K562 (cell line): ENCODE data around the gene SHISA6. TPM values are rescaled to one million over a fixed set of nuclear protein-coding genes. Genes with fewer than 3 reads are reported as not detected.

Experiments used
- ATAC-seq: fragments of 200-7000 bp; cut with Tn5 transposase; 3 replicates; pipeline ENCODE4 v1.9.1; 2020; ENCODE audit warnings: moderate library complexity
- BruUV-seq: library from RNA; stranded (reverse); fragments of 400-500 nt; replicated peaks from 2 replicates; lab custom pipeline; 2021; lab: Mats Ljungman, UMichigan
- CTCF ChIA-PET: fragments of 300-600 bp; formaldehyde crosslinking; extraction: SDS; loops from one replicate; lab custom pipeline; 2021; ENCODE audit warnings: low intra/inter-chr PET ratio; lab: Yijun Ruan, JAX
- POLR2A ChIA-PET: fragments of 300-600, 350-650 bp; sonication (Branson Sonifier 250); formaldehyde crosslinking; extraction: SDS; loops from one replicate; lab custom pipeline; 2021; ENCODE audit warnings: antibody characterized with exemption, inconsistent platforms; lab: Yijun Ruan, JAX
- DNase-seq, 4 experiments: peaks; one replicate each; pipeline versions ENCODE4 v3.0.0 to v3.0.0-alpha.2; 2011 to 2018; ENCODE audit warnings: low spot score in 3 of 4, mixed read lengths in 3 of 4; ENCODE audit errors: extremely low read depth in 1 of 4
- FAIRE-seq: peaks from 2 replicates; lab custom pipeline; 2011; peaks lifted over from hg19 to GRCh38; lab: Jason Lieb, UNC
- H2AFZ ChIP-seq: 2 replicates; pipeline ENCODE4 v1.6.0; 2011; ENCODE audit warnings: low read depth, low read length, control low read depth, inconsistent platforms
- H3K27ac ChIP-seq: fragments of 200-600 bp; 3 replicates; pipeline ENCODE4 v1.8.0; 2011; ENCODE audit warnings: low read depth, mild to moderate bottlenecking, control low read depth, inconsistent platforms, low read length, moderate library complexity, mixed read lengths; ENCODE audit errors: extremely low read depth
- H3K27me3 ChIP-seq, 2 experiments: fragments of 300-600 bp in 1 of 2; 2 replicates in 1 of 2; 3 replicates in 1 of 2; pipeline versions ENCODE4 v1.6.0 to v1.8.0; 2011; ENCODE audit warnings: inconsistent platforms in 2 of 2, low read length in 2 of 2, mild to moderate bottlenecking in 1 of 2, mixed read lengths in 1 of 2, moderate library complexity in 1 of 2; ENCODE audit not compliant: control insufficient read depth in 2 of 2, insufficient read depth in 2 of 2
- H3K36me3 ChIP-seq: fragments of 300-600 bp; 3 replicates; pipeline ENCODE4 v1.8.0; 2011; ENCODE audit warnings: mild to moderate bottlenecking, low read length, inconsistent platforms; ENCODE audit not compliant: control insufficient read depth, insufficient read depth
- H3K4me1 ChIP-seq, 2 experiments: fragments of 200-600 bp in 1 of 2; replicated peaks in 1 of 2; 2 replicates in 1 of 2; 3 replicates in 1 of 2; pipeline versions ENCODE4 v1.5.1 to v1.8.0; 2011; ENCODE audit warnings: inconsistent platforms in 2 of 2, low read length in 2 of 2, mild to moderate bottlenecking in 1 of 2, mixed read lengths in 1 of 2, moderate library complexity in 1 of 2; ENCODE audit not compliant: control insufficient read depth in 2 of 2, insufficient read depth in 2 of 2
- H3K4me2 ChIP-seq: 2 replicates; pipeline ENCODE4 v1.6.1; 2011; ENCODE audit warnings: low read length, control low read depth, inconsistent platforms, mixed read lengths; ENCODE audit not compliant: insufficient read depth
- H3K4me3 ChIP-seq: fragments of 200-600 bp; sonication (generic), shearing (Covaris generic); 2 replicates; pipeline ENCODE4 v1.5.1; 2016; ENCODE audit warnings: control low read depth, inconsistent platforms
- H3K79me2 ChIP-seq: fragments of 200-600 bp; 3 replicates; pipeline ENCODE4 v1.8.0; 2011; ENCODE audit warnings: low read length, inconsistent platforms; ENCODE audit not compliant: control insufficient read depth, insufficient read depth
- H3K9ac ChIP-seq, 2 experiments: 2 replicates each; pipeline versions ENCODE4 v1.6.0 to v1.6.1; 2011; ENCODE audit warnings: low read depth in 2 of 2, low read length in 2 of 2, control low read depth in 1 of 2, inconsistent platforms in 1 of 2, mild to moderate bottlenecking in 1 of 2, mixed read lengths in 1 of 2; ENCODE audit not compliant: insufficient read depth in 1 of 2
- H3K9me1 ChIP-seq: one replicate; pipeline ENCODE4 v1.6.0; 2011; ENCODE audit warnings: inconsistent platforms, mild to moderate bottlenecking, low read length, moderate library complexity; ENCODE audit not compliant: control insufficient read depth, insufficient read depth
- H3K9me3 ChIP-seq: replicated peaks from 2 replicates; pipeline ENCODE4 v1.5.1; 2011; ENCODE audit warnings: low read depth, low read length, inconsistent platforms; ENCODE audit not compliant: control insufficient read depth, insufficient read depth
- H4K20me1 ChIP-seq: replicated peaks from 2 replicates; pipeline ENCODE4 v1.6.1; 2011; ENCODE audit warnings: low read length, inconsistent platforms, mixed read lengths; ENCODE audit not compliant: control insufficient read depth, insufficient read depth
- CBFA2T3 ChIP-seq: fragments of 450-650 bp; IDR thresholded peaks from 2 replicates; pipeline ENCODE4 v1.6.1; 2017
- ELF4 ChIP-seq: fragments of 450-650 bp; formaldehyde crosslinking; IDR thresholded peaks from 2 replicates; pipeline ENCODE4 v1.4.0; 2022; ENCODE audit warnings: missing genetic modification characterization
- KLF16 ChIP-seq: IDR thresholded peaks from 2 replicates; pipeline ENCODE4 v1.6.1; 2016; ENCODE audit warnings: antibody characterized with exemption
- NONO ChIP-seq, 2 experiments: fragments of 200-400 bp in 1 of 2; fragments of 450-650 bp in 1 of 2; formaldehyde crosslinking in 1 of 2; IDR thresholded peaks; 2 replicates each; pipeline ENCODE4 v1.6.1; 2017; ENCODE audit warnings: low read depth in 2 of 2, mild to moderate bottlenecking in 2 of 2, moderate library complexity in 2 of 2, low read length in 1 of 2
- POLR2AphosphoS2 ChIP-seq: IDR thresholded peaks from 2 replicates; pipeline ENCODE4 v1.6.1; 2012; ENCODE audit warnings: low read length, improper control_type of control experiment
- SOX6 ChIP-seq: fragments of 450-650 bp; IDR thresholded peaks from 2 replicates; pipeline ENCODE4 v1.6.1; 2014; ENCODE audit warnings: mild to moderate bottlenecking
- TGIF2 ChIP-seq: sonication (generic); formaldehyde crosslinking; IDR thresholded peaks from 2 replicates; pipeline ENCODE4 v1.8.1; 2022; ENCODE audit warnings: mild to moderate bottlenecking, missing genetic modification reagents, moderate library complexity
- ZFP1 ChIP-seq: fragments of 450-650 bp; formaldehyde crosslinking; IDR thresholded peaks from 2 replicates; pipeline ENCODE4 v1.4.0; 2020; ENCODE audit warnings: mild to moderate bottlenecking, mixed read lengths
- ZNF263 ChIP-seq: sonication (generic); formaldehyde crosslinking; IDR thresholded peaks from 2 replicates; pipeline ENCODE4 v1.8.0; 2022; ENCODE audit warnings: mild to moderate bottlenecking, missing genetic modification reagents, borderline replicate concordance
- WGBS: fragments of 100-300 bp; shearing (Covaris generic); methylation state at CpG from one replicate; pipeline ENCODE4 v1.1.6; 2016; ENCODE audit warnings: low coverage, mixed read lengths; ENCODE audit not compliant: insufficient coverage; ENCODE audit errors: missing lambda C conversion rate; 5-methylcytosine and 5-hydroxymethylcytosine counted together
- in situ Hi-C: fragments of 300-500 bp; cut with MboI; formaldehyde crosslinking; loops from 4 replicates; pipeline ENCODE4 v1.15.0; 2018; ENCODE audit warnings: inconsistent platforms, mixed read lengths
- intact Hi-C: fragments of 100-400 bp; cut with micrococcal nuclease; formaldehyde crosslinking; loops from 2 replicates; pipeline ENCODE4 v1.14.2; 2022
- polyA plus RNA-seq, 8 experiments: library from polyadenylated mRNA; depleted of rRNA in 4 of 8; stranded (reverse) in 5 of 8; unstranded in 3 of 8; fragments of >200 nt; fragmentation: Nextera tagmentation in 2 of 8; fragmentation: Illumina TruSeq in 1 of 8; extraction: Ambion mirVana in 2 of 8; extraction: Trizol in 1 of 8; gene quantifications; 2 replicates each; pipeline versions ENCODE4 v1.2.1 to v1.2.3, GENCODE V29; 2011 to 2014; ENCODE audit warnings: inconsistent platforms in 1 of 8, missing spikeins in 1 of 8
- total RNA-seq, 7 experiments: library from RNA; depleted of rRNA in 6 of 7; stranded (reverse); fragments of >200 nt in 6 of 7; fragmentation: Illumina TruSeq in 2 of 7; extraction: Trizol in 2 of 7; gene quantifications; 2 replicates each; pipeline versions ENCODE4 v1.2.1 to v1.2.3, GENCODE V29; 2011 to 2021; ENCODE audit warnings: low replicate concordance in 1 of 7
- TF ChIP-seq, protein P1 (sequence below): sonication (generic); formaldehyde crosslinking; IDR thresholded peaks from 2 replicates; pipeline ENCODE4 v1.8.1; 2022; ENCODE audit warnings: missing genetic modification reagents

The SHISA6 gene
- total and polyA plus RNA-seq, 9 of the 15 experiments (the other 6 are each of a cell fraction or from before 2014, with no cell fraction given), result not detected

DNA sequence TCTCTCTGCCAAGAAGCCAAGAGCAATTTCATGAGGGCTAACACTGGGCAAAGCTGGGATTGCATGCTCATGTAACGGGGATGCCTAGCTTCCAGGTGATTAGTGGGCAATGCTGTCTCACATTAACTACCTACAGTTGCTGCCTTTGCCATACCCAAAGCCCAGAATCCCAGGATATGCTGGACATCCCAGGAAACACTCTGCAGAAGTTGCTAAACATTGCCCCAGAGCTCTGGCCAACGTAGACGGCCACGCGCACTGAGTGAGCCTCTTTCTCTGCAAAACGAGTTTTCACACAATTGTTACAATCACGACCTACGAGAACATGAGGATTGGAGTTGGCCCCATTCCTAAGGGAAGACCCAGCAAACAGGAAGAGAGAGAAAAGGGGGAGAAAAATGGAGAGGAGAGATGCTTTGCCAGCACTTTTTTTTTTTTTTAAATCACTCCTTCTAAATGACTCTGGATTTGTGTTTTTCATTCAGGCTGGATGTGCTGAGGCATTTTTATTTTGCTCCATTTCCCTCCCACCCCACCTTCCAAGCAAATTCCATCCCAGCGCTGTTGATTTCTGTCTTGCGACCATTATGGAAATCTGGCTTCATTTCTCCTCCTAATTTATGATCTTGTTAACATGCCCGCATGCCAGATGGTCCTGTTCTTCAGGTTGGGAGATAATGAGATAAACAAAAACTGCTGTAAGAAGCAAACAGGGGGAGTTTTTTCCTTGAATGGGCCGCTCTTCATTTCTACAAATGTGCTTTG, 244.5 kb downstream of the SHISA6 start:
- intact Hi-C loops (no loop called here), in situ Hi-C loops (no loop called here)
- POLR2A ChIA-PET, result no interaction called here
- FAIRE-seq, result no peak
- no peak overlapping the region for H3K9ac ChIP-seq
- no TSS peak for BruUV-seq
- 0% methylated on average over 11 of the region's 12 CpGs for WGBS
- H3K36me3 ChIP-seq, result no peaks in the 10 kb centered on the region
- no peaks in the 10 kb centered on the region for H4K20me1 ChIP-seq
- H3K27me3 ChIP-seq, result no peaks in the 10 kb centered on the region
- no peak overlapping the region for H2AFZ ChIP-seq
- TF ChIP-seq, protein P1, sequence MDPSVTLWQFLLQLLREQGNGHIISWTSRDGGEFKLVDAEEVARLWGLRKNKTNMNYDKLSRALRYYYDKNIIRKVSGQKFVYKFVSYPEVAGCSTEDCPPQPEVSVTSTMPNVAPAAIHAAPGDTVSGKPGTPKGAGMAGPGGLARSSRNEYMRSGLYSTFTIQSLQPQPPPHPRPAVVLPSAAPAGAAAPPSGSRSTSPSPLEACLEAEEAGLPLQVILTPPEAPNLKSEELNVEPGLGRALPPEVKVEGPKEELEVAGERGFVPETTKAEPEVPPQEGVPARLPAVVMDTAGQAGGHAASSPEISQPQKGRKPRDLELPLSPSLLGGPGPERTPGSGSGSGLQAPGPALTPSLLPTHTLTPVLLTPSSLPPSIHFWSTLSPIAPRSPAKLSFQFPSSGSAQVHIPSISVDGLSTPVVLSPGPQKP, result no peak
- no peak for TF ChIP-seq ELF4
- no peak for TF ChIP-seq SOX6
- TF ChIP-seq POLR2AphosphoS2, result no peak
- no peak for TF ChIP-seq KLF16
- TF ChIP-seq ZNF263 (CRISPR knock-in tag), result no peak
- no peak for TF ChIP-seq ZFP1 (CRISPR knock-in tag)
- TF ChIP-seq TGIF2, result no peak
- no peak for TF ChIP-seq CBFA2T3
- no peak for TF ChIP-seq NONO (IDR thresholded peaks at IDR 0.05; ENCODE audit: low read depth in 2 of 2, low read length in 1 of 2)
- no peak overlapping the region for H3K27ac ChIP-seq
- no peaks in the 10 kb centered on the region for H3K9me1 ChIP-seq
- H3K4me2 ChIP-seq, result no peak overlapping the region
- H3K4me3 ChIP-seq, result no peak overlapping the region
- no peaks in the 10 kb centered on the region for H3K9me3 ChIP-seq
- DNase-seq, result no peak
- CTCF ChIA-PET, result no interaction called here
- no peaks in the 10 kb centered on the region for H3K4me1 ChIP-seq
- H3K79me2 ChIP-seq, result no peaks in the 10 kb centered on the region
- ATAC-seq, result no peak
